Limb (tissue), 2 donors: ENCODE results near the gene HIVEP3.
A peak's percentile ranks its signal among the peaks of the same experiment; 100 is the strongest.

ENCODE experiments used
- DNase-seq, 2 donors: peaks; one replicate each; pipeline ENCODE4 v3.0.0-alpha.2; 2016; ENCODE audit errors: extremely low spot score in 2 of 2

The HIVEP3 gene

GRCh38 chr1:41666981-41667631, 251.6 kb downstream of the HIVEP3 start:
- DNase-seq, result no peak

GRCh38 chr1:41665962-41666917, 252.5 kb downstream of the HIVEP3 start:
- no peak for DNase-seq

DNA sequence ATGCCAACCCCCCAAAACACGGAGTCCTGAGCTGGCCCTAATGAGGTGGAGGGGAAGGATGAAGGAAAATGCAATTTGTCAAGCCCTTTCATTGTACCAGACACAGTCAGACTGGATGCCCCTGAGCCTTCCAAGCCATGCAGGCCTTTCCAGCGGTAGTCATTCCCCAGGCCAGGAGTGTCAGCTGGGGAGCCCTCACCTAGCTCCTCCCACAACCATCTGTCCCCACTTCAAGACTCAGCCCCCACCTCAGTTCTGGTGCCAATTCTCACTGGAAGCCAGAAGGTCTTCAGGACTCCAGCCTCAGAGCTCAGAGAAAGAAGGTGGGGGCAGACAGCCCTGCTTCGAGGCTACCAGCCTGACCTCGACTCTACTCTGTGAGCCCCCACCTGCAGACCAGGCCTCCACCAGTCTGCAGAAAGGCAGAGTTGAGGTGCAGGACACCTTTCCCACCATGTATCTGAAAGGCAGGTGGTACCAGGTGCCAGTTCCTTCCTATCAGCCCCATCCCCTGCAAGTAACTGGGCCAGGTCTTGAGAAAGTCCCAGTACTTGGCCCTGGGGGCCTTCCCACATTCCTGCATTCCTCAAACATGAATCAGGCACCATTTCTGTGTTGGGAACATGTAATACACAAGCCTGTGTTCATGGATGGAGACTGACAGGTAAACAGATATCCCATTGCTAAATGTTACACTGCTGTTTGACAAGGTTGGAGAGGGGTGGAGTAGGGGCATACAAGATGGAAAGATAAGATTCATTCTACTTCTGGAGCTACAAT, 253.7 kb downstream of the HIVEP3 start:
- DNase-seq, result no peak

DNA sequence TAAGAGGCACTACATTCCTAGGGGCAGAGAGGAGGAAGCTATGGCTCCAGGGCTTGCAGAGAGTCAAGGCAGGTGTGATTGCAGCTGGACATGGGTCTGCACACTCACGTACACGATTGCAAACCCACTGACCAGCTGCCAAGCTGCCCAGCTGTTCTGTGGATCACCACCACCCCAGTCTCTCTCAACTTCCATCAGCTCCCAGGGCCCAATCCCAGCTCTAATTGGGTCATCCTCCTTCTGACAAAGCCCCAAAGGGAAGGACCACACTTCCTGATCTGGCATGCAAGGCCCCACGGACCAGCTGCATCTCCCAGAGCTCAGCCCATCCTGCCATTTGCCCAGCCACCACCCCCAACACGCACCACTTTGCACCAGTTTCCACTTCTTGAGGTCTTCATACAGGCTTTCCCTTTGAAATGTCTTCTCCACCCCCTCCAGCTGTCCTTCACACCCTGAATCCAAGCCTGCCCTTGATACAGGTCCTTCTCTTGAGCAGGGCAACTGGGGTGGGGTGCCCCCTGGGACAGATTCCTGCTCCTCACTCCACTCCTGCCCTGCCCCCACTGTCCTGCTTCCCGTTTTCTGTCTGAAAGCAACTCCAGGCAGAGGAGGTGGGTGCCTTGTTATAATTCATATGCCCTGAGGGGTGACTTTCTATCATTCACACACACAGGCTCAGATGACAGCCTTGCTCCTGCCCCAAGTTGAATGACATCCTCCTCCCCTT, 254.9 kb downstream of the HIVEP3 start:
- no peak for DNase-seq

DNA sequence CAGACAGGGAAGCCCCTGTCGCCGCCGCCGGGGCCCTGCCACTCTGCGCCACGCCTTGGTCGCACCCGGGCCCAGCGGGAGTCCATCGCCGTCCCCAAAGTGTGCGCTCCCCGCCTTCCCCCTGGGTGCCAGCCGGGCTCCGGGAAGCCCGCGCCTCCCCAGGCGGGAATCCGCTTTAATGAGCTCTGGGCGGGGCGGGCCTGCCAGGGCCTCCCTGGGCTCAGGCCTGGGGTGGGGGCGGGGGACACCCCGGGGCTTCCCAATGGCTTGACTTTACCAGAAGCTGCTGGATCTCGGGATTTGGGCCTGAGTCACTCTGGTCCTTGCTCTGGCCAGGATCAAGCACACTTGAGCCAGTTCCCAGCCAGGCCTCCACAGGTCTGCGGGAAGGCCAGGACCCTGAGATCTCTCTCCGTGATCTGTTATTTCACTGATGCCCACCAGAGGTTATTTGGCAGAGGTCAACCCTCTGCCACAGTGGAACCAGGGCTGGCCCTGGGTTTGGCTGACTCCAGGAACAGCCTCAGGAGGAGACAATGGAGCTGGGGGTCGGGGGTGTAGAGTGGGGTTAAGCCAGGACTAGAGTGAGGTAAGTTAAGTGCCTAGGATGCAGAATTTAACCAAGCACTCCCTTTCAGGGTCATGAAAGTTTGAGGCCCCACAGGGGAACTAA, 255.8 kb downstream of the HIVEP3 start:
- DNase-seq, result peak in 1 of 2 donors; percentile 64

DNA sequence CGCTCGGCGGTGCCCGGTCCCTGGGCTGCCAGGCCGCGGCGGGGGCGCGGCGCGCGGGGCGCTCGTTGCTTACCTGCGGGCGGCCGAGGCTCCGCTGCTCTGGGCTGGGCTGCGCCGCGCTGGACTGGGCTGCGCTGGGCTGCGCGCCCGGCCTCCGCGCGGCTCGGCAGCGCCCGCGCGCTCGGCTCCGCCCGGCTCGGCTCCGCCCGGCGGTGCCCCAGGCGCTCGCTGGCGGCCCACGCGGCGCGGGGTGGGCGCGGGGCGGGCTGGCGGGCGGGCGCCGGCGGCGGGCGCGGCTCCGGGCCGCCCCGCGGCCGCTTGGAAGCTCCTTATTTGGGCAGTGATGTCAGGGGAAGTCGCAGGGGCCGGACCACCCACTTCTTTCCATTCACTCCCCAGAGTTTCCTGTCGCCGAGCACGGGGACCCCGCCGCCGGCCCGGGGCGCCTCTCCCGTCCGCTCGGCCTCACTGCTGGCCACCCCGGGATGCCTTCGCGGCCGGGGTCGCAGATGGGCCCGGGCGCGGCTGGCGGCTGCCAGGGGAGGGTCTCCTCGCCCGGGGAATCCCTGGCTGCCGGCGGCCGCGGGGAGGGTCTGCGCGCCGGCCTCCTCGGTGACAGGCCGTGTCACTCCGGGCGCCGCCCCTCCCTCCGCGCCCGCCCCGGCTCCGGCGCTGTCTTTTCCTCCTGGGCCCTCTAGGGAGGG, 256.5 kb downstream of the HIVEP3 start:
- DNase-seq, result peak; percentile 45 to 77

- DNase-seq, result peak in 1 of 2 donors; percentile 58
Measured at GRCh38 chr1:41661428-41662060, 257.2 kb downstream of the HIVEP3 start.

GRCh38 chr1:41660570-41661427, 257.9 kb downstream of the HIVEP3 start:
- DNase-seq, result no peak

GRCh38 chr1:41659903-41660302, 258.8 kb downstream of the HIVEP3 start:
- DNase-seq, result no peak

DNA sequence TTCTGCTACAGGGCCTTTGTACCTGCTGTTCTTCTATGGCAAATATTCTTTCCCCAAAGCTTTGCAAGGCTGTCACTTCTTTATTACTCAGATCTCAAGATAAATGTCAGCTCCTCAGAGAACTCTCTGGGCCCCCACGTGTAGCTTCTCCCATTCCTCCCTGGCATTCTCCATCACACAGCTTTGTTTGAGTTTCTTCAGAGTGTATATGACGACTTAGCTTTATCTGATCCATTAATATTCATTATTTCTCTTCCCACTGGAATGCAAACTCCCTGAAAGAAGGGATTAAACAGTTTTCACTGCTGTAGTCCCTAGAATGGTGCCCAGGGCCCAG, 259.6 kb downstream of the HIVEP3 start:
- no peak for DNase-seq

DNA sequence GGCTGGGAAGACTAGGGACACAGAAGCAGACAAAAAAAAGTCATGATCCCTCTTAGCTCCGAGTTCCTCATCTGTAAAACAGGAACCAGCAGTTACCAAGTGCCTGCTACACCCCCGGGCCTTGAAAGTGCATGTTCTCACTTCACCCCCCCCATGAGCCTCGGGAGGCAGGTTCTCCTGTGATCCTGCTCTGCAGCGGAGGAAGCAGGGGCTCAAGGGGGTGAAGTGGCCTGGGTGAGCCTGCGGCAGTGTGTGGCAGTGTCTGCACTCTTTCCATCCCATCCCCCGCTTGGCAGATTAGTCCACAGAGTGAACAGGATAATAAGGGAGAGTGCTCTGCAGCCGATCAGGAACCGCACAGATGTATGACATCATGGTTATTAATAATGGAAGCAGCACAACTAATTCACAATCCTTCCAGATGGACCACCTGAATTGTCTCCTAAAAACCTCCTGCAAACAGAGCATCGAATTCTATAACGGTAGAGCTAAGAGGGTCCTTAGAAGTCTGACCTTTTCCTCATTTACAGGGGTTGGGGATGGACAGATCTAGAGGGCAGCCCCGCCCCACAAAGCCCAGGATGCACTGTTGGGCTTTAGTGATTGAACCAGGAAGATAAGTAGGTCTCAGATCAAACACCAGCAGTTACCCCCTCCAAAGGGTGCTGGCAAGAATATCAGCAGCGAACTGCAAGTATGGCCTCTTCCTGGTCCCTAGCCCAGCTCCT, 260.1 kb downstream of the HIVEP3 start:
- DNase-seq, result no peak

DNA sequence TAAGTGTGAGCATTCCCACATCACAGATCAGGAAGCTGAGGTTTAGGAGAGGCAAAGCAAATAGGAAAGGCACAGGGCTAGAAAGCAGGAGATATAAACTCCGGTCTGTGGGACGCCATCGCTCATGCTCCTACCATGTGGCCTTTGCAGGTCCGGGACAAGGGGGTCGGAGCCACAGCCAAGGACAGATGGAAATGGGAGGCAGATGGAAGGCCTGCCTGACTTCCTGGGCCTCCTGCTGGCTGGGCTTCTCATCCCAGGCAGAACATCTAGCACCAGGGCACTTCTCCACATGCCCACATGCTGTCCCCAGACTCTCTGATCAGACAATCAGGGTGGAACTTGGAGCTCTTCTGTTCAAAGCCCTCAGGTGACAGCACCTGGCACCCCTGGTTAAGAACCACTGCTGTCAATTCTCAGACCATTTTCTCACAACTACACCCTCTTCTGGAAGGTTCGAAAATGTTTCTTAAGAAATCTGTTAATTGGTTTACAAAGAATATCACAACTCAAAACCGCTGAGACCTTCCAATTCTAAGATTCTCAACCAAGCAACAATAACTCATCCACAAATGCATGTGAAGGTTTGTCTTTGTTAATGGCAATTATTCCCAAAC, 260.9 kb downstream of the HIVEP3 start:
- DNase-seq, result no peak

- DNase-seq, result no peak
Measured at GRCh38 chr1:41656825-41657500, 261.8 kb downstream of the HIVEP3 start.

- no peak for DNase-seq
Measured at GRCh38 chr1:41656068-41656467, 262.7 kb downstream of the HIVEP3 start.

GRCh38 chr1:41655632-41656031, 263.1 kb downstream of the HIVEP3 start:
- no peak for DNase-seq

DNA sequence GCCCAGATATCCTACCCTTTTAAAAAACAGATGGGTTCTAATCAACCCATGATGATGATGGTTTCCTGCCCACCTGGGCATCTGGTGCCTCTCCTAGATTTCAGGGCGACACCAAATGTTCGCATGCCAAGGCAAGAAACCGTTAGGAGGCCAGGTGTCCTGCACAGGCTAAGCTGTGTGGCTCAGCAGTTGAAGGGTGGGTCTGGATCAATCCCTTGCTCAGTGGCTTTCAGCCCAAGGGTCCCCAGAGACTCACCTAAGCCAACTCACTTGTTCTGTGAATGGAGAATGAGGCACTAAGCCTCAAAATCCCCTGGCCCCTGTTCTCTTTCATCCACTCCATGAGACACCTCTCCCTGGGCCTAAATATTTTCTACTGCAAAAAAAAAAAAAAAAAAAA, 265.1 kb downstream of the HIVEP3 start:
- no peak for DNase-seq
